Measurements from ENCODE around the gene PIGT. TPM values are rescaled to one million over a fixed set of nuclear protein-coding genes. Genes with fewer than 3 reads are reported as not detected.
A peak's percentile ranks its signal among the peaks of the same experiment; 100 is the strongest.

Gene PIGT
- total RNA-seq: 10 to 100 TPM; 81.9 to 84.5 TPM
- 10 to 100 TPM; 85.6 to 92.2 TPM for polyA plus RNA-seq

DNA sequence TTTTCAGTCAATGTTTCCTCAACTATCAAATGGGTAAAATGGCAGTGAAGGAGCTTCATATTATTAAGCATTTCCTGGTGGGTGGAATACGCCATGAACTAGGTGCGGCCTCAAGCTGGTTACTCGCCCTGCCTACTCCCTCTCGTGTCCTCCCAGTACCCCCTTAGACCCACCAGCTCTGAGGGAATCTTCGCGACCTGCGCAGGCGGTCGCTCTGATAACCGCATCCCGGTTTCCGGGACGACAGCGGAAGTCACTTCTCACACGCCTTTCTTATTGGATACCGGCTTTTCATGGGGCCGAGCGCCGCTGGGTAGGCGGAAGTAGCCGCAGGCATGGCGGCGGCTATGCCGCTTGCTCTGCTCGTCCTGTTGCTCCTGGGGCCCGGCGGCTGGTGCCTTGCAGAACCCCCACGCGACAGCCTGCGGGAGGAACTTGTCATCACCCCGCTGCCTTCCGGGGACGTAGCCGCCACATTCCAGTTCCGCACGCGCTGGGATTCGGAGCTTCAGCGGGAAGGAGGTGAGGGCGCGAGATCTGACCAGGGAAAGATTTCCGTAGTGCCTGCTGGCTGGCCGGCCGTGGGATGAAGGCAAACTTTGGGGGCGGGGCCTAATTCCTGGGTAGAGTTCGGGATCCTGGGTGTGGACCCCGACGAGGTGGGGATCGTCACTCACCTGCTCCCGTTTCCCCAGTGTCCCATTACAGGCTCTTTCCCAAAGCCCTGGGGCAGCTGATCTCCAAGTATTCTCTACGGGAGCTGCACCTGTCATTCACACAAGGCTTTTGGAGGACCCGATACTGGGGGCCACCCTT lies at the start of gene PIGT:
TSS of gene PIGT (plus strand) at position 320 of the 816 bp plus-strand sequence. CDS start at position 336, 16 bp downstream.
- H3K27ac Mint-ChIP-seq: peak within 1 kb of the TSS; percentile 96 to 99 (median 98)
- ChIA-PET POLR2A (ENCODE audit: partially characterized antibody) (interaction anchor here (0.9 to 6.7 kb wide), 13 partner anchors 10 to 555 kb away, joined by 3 to 121 read pairs (median 6); partner anchors contain the start of genes PCIF1, SDC4, SYS1 and ZNF335), CTCF (ENCODE audit: partially characterized antibody) (interaction anchor here (0.7 to 3.9 kb wide), 11 partner anchors 9 to 383 kb away, joined by 3 to 31 read pairs (median 4); partner anchors contain the start of gene SYS1)
- Histone ChIP-seq H3K36me3 (ENCODE audit: insufficient read depth, low read length) (peaks cover 29% of the 10 kb centered on the region), H3K9me3 (ENCODE audit: control insufficient read depth in 1 of 2, low read length in 2 of 2) (no peaks in the 10 kb centered on the region), H3K4me1 (ENCODE audit: insufficient read depth, low read length) (peaks cover 27% of the 10 kb centered on the region), H3K27ac (ENCODE audit: low read depth, low read length) (peak within 1 kb of the TSS; percentile 91), H3K4me3 (ENCODE audit: low read length in 2 of 2) (peak within 1 kb of the TSS; percentile 51 to 87), H3K27me3 (ENCODE audit: insufficient read depth, low read length) (no peaks in the 10 kb centered on the region)
- peaks cover 20 to 48% of the 10 kb centered on the region in 2 donors for H3K36me3 Mint-ChIP-seq
- H3K9me3 Mint-ChIP-seq: no peaks in the 10 kb centered on the region
- peak within 1 kb of the TSS; percentile 95 to 99 (median 96) for H3K4me3 Mint-ChIP-seq
- H3K4me1 Mint-ChIP-seq: peaks cover 23 to 51% (median 35%) of the 10 kb centered on the region in 4 donors
- peak; percentile 91 to 96 (median 93) for DNase-seq
- intact Hi-C loops (cut with micrococcal nuclease): loop anchor here (1.0 kb wide), 4 partner anchors 9 to 53 kb away; partner anchors contain the start of gene SYS1
- no peaks in the 10 kb centered on the region for H3K27me3 Mint-ChIP-seq

DNA sequence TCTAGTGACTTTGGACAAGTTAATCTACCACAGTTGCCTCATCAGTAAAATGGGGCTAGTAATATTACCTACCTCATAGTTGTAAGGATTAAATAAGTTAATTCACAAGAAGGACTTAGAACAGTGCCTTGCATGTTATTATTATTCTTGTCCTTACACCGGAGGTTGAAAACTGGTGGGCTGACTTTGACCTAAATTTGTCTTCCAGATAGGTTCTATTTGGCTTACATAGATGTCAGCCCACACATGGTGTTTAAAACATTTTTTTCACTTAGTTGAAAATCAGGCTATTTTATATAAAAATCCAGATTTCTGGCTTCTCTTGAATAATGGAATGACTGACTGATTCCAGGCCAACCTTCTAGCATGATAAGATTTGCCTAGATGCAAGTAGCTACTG lies 49.7 kb upstream of the PIGT start:
- Histone ChIP-seq H3K4me3 (ENCODE audit: low read length in 2 of 2) (no peak overlapping the region), H3K9me3 (ENCODE audit: control insufficient read depth in 1 of 2, low read length in 2 of 2) (no peaks in the 10 kb centered on the region), H3K4me1 (ENCODE audit: insufficient read depth, low read length) (peaks cover 51% of the 10 kb centered on the region), H3K36me3 (ENCODE audit: insufficient read depth, low read length) (peaks cover 30% of the 10 kb centered on the region), H3K27ac (ENCODE audit: low read depth, low read length) (no peak overlapping the region), H3K27me3 (ENCODE audit: insufficient read depth, low read length) (no peaks in the 10 kb centered on the region)
- DNase-seq: no peak
- no peaks in the 10 kb centered on the region for H3K27me3 Mint-ChIP-seq
- POLR2A ChIA-PET (ENCODE audit: partially characterized antibody): interaction anchor here (0.5 to 11.0 kb wide), 3 partner anchors 51 to 70 kb away, joined by 3 to 121 read pairs (median 4); partner anchors contain the start of gene PIGT
- peak overlapping the region in 2 of 7 donors; percentile 84 to 89 for H3K27ac Mint-ChIP-seq
- CTCF ChIA-PET (ENCODE audit: partially characterized antibody): interaction anchor here (1.2 to 20.6 kb wide), 3 partner anchors 8 to 84 kb away, joined by 5 to 543 read pairs (median 184); no protein-coding TSS in a partner anchor
- peaks cover 34 to 72% (median 60%) of the 10 kb centered on the region in 4 donors for H3K4me1 Mint-ChIP-seq
- H3K36me3 Mint-ChIP-seq: peaks cover 22 to 49% of the 10 kb centered on the region in 2 donors
- H3K9me3 Mint-ChIP-seq: no peaks in the 10 kb centered on the region
- intact Hi-C loops (cut with micrococcal nuclease): no loop called here
- H3K4me3 Mint-ChIP-seq: no peak overlapping the region

DNA sequence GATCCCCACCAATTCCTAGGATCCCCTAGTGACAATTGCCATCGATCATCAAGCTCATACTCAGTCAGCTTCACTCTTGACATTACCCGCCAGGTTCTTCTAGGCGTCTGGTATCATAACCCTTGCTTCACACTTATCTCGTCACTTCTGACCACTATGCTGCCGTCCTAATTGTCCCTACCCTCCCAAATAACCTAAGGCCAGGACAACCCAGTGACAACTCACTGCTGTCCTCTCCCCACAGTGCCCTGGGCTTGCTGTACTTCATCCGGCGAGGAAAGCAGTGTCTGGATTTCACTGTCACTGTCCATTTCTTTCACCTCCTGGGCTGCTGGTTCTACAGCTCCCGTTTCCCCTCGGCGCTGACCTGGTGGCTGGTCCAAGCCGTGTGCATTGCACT lies 49.3 kb upstream of the PIGT start:
- peaks cover 51% of the 10 kb centered on the region for H3K4me1 ChIP-seq (ENCODE audit: insufficient read depth, low read length)
- no peak overlapping the region for H3K4me3 ChIP-seq (ENCODE audit: low read length in 2 of 2)
- peaks cover 0 to 1% (median 0%) of the 10 kb centered on the region in 8 donors for H3K9me3 Mint-ChIP-seq
- peaks cover 22 to 49% of the 10 kb centered on the region in 2 donors for H3K36me3 Mint-ChIP-seq
- H3K4me3 Mint-ChIP-seq: no peak overlapping the region
- H3K9me3 ChIP-seq (ENCODE audit: control insufficient read depth in 1 of 2, low read length in 2 of 2): no peaks in the 10 kb centered on the region
- intact Hi-C loops (cut with micrococcal nuclease): no loop called here
- H3K27ac Mint-ChIP-seq: peak overlapping the region in 3 of 7 donors; percentile 43 to 89 (median 84)
- ChIA-PET POLR2A (ENCODE audit: partially characterized antibody) (interaction anchor here (0.5 to 11.0 kb wide), 2 partner anchors 51 to 54 kb away, joined by 4 to 121 read pairs; partner anchors contain the start of gene PIGT), CTCF (ENCODE audit: partially characterized antibody) (interaction anchor here (20.6 kb wide), 1 partner anchor 69 kb away, joined by 543 read pairs; no protein-coding TSS in a partner anchor)
- peaks cover 30% of the 10 kb centered on the region for H3K36me3 ChIP-seq (ENCODE audit: insufficient read depth, low read length)
- no peak for DNase-seq
- no peak overlapping the region for H3K27ac ChIP-seq (ENCODE audit: low read depth, low read length)
- H3K27me3 ChIP-seq (ENCODE audit: insufficient read depth, low read length): no peaks in the 10 kb centered on the region
- peaks cover 38 to 77% (median 62%) of the 10 kb centered on the region in 4 donors for H3K4me1 Mint-ChIP-seq
- H3K27me3 Mint-ChIP-seq: no peaks in the 10 kb centered on the region

DNA sequence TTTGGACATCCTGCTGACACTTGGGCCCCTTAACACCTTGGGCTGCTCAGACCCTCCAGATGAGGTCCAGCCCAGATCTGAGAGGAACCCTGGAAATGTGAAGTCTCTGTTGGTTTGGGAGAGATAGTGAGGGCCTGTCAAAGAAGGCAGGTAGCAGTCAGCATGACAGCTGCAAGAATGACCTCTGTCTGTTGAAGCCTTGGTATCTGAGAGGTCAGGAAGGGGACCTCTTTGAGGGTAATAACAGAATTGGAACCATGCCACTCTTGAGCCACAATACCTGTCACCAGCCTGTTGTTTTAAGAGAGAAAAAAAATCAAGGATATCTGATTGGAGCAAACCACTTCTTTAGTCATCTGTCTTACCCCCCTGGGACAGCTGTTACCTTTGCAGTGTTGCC lies 48.8 kb upstream of the PIGT start:
- CTCF ChIA-PET (ENCODE audit: partially characterized antibody): interaction anchor here (20.6 kb wide), 1 partner anchor 69 kb away, joined by 543 read pairs; no protein-coding TSS in a partner anchor
- no peaks in the 10 kb centered on the region for H3K9me3 ChIP-seq (ENCODE audit: control insufficient read depth in 1 of 2, low read length in 2 of 2)
- POLR2A ChIA-PET (ENCODE audit: partially characterized antibody): interaction anchor here (11.0 kb wide), 1 partner anchor 51 kb away, joined by 121 read pairs; the partner anchor contains the start of gene PIGT
- peaks cover 0 to 1% (median 0%) of the 10 kb centered on the region in 8 donors for H3K9me3 Mint-ChIP-seq
- H3K36me3 Mint-ChIP-seq: peaks cover 22 to 49% of the 10 kb centered on the region in 2 donors
- no peak for DNase-seq
- H3K4me1 Mint-ChIP-seq: peaks cover 38 to 81% (median 65%) of the 10 kb centered on the region in 4 donors
- H3K27ac Mint-ChIP-seq: peak overlapping the region in 4 of 7 donors; percentile 25 to 92 (median 64)
- peaks cover 52% of the 10 kb centered on the region for H3K4me1 ChIP-seq (ENCODE audit: insufficient read depth, low read length)
- no peaks in the 10 kb centered on the region for H3K27me3 Mint-ChIP-seq
- H3K4me3 ChIP-seq (ENCODE audit: low read length in 2 of 2): no peak overlapping the region
- intact Hi-C loops (cut with micrococcal nuclease): no loop called here
- no peak overlapping the region for H3K27ac ChIP-seq (ENCODE audit: low read depth, low read length)
- peak overlapping the region in 1 of 8 donors; percentile 10 for H3K4me3 Mint-ChIP-seq
- no peaks in the 10 kb centered on the region for H3K27me3 ChIP-seq (ENCODE audit: insufficient read depth, low read length)
- H3K36me3 ChIP-seq (ENCODE audit: insufficient read depth, low read length): peaks cover 30% of the 10 kb centered on the region

DNA sequence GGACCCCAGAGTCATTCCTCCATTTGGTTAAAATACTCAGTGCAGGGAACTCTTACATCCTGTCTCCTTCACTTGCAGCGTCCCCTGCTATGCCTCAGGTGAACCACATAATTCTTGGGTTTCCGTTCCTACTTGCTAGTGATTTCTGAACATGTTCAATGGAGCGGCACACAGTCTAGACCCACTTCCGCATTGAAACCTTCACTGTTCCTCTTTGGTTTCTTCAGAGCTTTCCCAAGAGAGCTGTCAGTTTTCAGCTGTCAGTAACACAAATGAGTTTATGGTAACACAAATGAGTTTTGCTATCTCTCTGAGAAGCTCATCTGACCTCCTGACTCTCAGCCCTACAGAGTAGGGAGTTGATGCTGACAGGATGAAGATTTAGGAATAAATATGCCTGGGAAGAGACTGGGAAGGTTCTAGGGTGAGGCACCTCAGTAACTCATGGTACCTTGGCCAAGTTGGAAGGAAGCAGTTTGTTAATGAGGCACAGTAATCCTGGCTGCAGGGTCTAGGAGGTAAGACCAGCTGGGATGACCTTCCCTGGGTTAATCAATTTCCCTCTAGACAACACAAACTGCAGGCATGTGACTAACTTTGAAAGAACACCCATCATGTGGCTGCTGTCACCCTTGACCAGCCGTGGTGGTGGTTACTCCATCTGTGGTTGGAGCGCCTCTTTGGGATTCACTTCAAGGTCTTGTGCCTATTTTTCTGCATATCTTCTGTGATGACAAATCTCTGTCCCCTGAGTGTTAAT lies 47.5 kb upstream of the PIGT start:
- Histone ChIP-seq H3K27me3 (ENCODE audit: insufficient read depth, low read length) (no peaks in the 10 kb centered on the region), H3K4me1 (ENCODE audit: insufficient read depth, low read length) (peaks cover 61% of the 10 kb centered on the region), H3K27ac (ENCODE audit: low read depth, low read length) (peak overlapping the region; percentile 36), H3K4me3 (ENCODE audit: low read length in 2 of 2) (peak overlapping the region in 1 of 2 donors; percentile 6), H3K9me3 (ENCODE audit: control insufficient read depth in 1 of 2, low read length in 2 of 2) (no peaks in the 10 kb centered on the region), H3K36me3 (ENCODE audit: insufficient read depth, low read length) (peaks cover 30% of the 10 kb centered on the region)
- peaks cover 0 to 6% (median 0%) of the 10 kb centered on the region in 8 donors for H3K9me3 Mint-ChIP-seq
- H3K27me3 Mint-ChIP-seq: no peaks in the 10 kb centered on the region
- peaks cover 22 to 44% of the 10 kb centered on the region in 2 donors for H3K36me3 Mint-ChIP-seq
- intact Hi-C loops (cut with micrococcal nuclease): no loop called here
- ChIA-PET POLR2A (ENCODE audit: partially characterized antibody) (interaction anchor here (0.7 to 11.0 kb wide), 8 partner anchors 9 to 76 kb away, joined by 3 to 121 read pairs (median 3); partner anchors contain the start of gene PIGT), CTCF (ENCODE audit: partially characterized antibody) (interaction anchor here (0.6 to 20.6 kb wide), 7 partner anchors 13 to 403 kb away, joined by 3 to 543 read pairs (median 5); no protein-coding TSS in a partner anchor)
- peak; percentile 51 to 64 (median 54) for DNase-seq
- peak overlapping the region; percentile 14 to 76 (median 64) for H3K4me3 Mint-ChIP-seq
- H3K27ac Mint-ChIP-seq: peak overlapping the region; percentile 80 to 94 (median 87)
- H3K4me1 Mint-ChIP-seq: peaks cover 37 to 80% (median 68%) of the 10 kb centered on the region in 4 donors

DNA sequence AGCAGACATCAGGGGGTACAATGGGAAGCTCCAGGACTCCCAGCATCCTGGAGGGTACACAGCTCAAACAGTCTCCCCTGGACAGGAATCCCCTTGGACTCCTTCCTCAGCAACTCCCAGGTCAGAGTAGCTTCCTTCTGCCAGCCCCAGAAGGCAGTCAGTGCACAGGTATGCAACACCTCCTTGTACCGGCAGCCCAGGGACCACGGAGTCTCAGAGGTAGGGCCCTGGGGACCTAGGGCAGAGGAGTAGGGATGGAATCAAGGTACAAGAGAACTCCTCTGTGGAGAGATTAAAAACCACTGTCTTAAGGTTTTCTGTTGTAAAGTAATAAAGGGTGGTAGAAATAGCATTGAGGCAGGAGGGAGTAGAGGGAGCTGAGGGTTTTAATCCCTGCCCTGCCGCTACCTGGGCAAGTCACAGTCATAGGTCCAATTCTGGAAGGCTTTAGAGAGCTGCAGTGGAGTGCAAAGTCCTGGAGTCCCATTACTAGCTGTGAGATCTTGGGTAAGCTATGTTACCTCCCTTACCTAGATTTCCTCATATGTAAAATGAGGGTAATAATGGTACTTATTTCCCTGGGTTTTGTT lies 45.3 kb upstream of the PIGT start:
- Mint-ChIP-seq H3K4me3 (peak overlapping the region in 2 of 8 donors; percentile 25 to 53), H3K27me3 (no peaks in the 10 kb centered on the region), H3K36me3 (peaks cover 17 to 37% of the 10 kb centered on the region in 2 donors), H3K4me1 (peaks cover 26 to 70% (median 55%) of the 10 kb centered on the region in 4 donors), H3K9me3 (peaks cover 0 to 6% (median 0%) of the 10 kb centered on the region in 8 donors), H3K27ac (peak overlapping the region in 5 of 7 donors; percentile 21 to 75 (median 55))
- intact Hi-C loops (cut with micrococcal nuclease): no loop called here
- Histone ChIP-seq H3K36me3 (ENCODE audit: insufficient read depth, low read length) (peaks cover 20% of the 10 kb centered on the region), H3K4me3 (ENCODE audit: low read length in 2 of 2) (no peak overlapping the region), H3K27ac (ENCODE audit: low read depth, low read length) (no peak overlapping the region), H3K4me1 (ENCODE audit: insufficient read depth, low read length) (peaks cover 43% of the 10 kb centered on the region), H3K9me3 (ENCODE audit: control insufficient read depth in 1 of 2, low read length in 2 of 2) (no peaks in the 10 kb centered on the region), H3K27me3 (ENCODE audit: insufficient read depth, low read length) (no peaks in the 10 kb centered on the region)
- DNase-seq: no peak
- CTCF ChIA-PET (ENCODE audit: partially characterized antibody): interaction anchor here (0.9 to 20.6 kb wide), 4 partner anchors 11 to 80 kb away, joined by 3 to 543 read pairs (median 94); partner anchors contain the start of gene SYS1
- POLR2A ChIA-PET (ENCODE audit: partially characterized antibody): interaction anchor here (0.7 to 11.0 kb wide), 7 partner anchors 8 to 66 kb away, joined by 3 to 179 read pairs (median 4); partner anchors contain the start of genes PIGT and SYS1
